ENCODE results near the gene SLC45A3.

Gene SLC45A3

GRCh38 chr1:205700865-205701401 lies 20.6 kb upstream of the SLC45A3 start:
- DNase-seq (ENCODE audit: low read depth), result no peak

- no peak for DNase-seq (ENCODE audit: low read depth)
These were observed 19.1 kb upstream of the SLC45A3 start for GRCh38 chr1:205699416-205699815.

- no peak for DNase-seq (ENCODE audit: low read depth)
These were observed 18.6 kb upstream of the SLC45A3 start for GRCh38 chr1:205698921-205699320.

GRCh38 chr1:205693421-205693991 lies 13.2 kb upstream of the SLC45A3 start:
- no peak for DNase-seq (ENCODE audit: low read depth)

- no peak for DNase-seq (ENCODE audit: low read depth)
These were observed 12.1 kb upstream of the SLC45A3 start for GRCh38 chr1:205692423-205692822.

GRCh38 chr1:205690122-205690756 lies 9.9 kb upstream of the SLC45A3 start:
- DNase-seq (ENCODE audit: low read depth), result no peak

- no peak for DNase-seq (ENCODE audit: low read depth)
These were observed 9.2 kb upstream of the SLC45A3 start for GRCh38 chr1:205689479-205689878.

GRCh38 chr1:205688171-205689080 lies 8.1 kb upstream of the SLC45A3 start:
- no peak for DNase-seq (ENCODE audit: low read depth)

GRCh38 chr1:205687242-205687641 lies 6.9 kb upstream of the SLC45A3 start:
- no peak for DNase-seq (ENCODE audit: low read depth)

- DNase-seq (ENCODE audit: low read depth), result no peak
These were observed 1.1 kb upstream of the SLC45A3 start for GRCh38 chr1:205681364-205681763.

- DNase-seq (ENCODE audit: low read depth), result no peak
These were observed 1.8 kb downstream of the SLC45A3 start for GRCh38 chr1:205678286-205679111.

- DNase-seq (ENCODE audit: low read depth), result no peak
These were observed 3.1 kb downstream of the SLC45A3 start for GRCh38 chr1:205677167-205677566.

GRCh38 chr1:205676597-205676996 lies 3.7 kb downstream of the SLC45A3 start:
- no peak for DNase-seq (ENCODE audit: low read depth)

- DNase-seq (ENCODE audit: low read depth), result no peak
These were observed 4.3 kb downstream of the SLC45A3 start for GRCh38 chr1:205676002-205676401.

- DNase-seq (ENCODE audit: low read depth), result no peak
These were observed 5.1 kb downstream of the SLC45A3 start for GRCh38 chr1:205675247-205675646.

- DNase-seq (ENCODE audit: low read depth), result no peak
These were observed 7.3 kb downstream of the SLC45A3 start for GRCh38 chr1:205672970-205673369.

GRCh38 chr1:205672395-205672889 lies 7.9 kb downstream of the SLC45A3 start:
- no peak for DNase-seq (ENCODE audit: low read depth)

GRCh38 chr1:205670611-205671430 lies 9.5 kb downstream of the SLC45A3 start:
- no peak for DNase-seq (ENCODE audit: low read depth)

- no peak for DNase-seq (ENCODE audit: low read depth)
These were observed 10.2 kb downstream of the SLC45A3 start for GRCh38 chr1:205670150-205670446.

- no peak for DNase-seq (ENCODE audit: low read depth)
These were observed 10.8 kb downstream of the SLC45A3 start for GRCh38 chr1:205669341-205670149.
